ENCODE data around the gene ASMT.

The ASMT gene

GRCh38 chrX:1686642-1687041 is 71.8 kb downstream of the ASMT start:
- no peaks in the 10 kb centered on the region for H3K27me3 ChIP-seq (ENCODE audit: low read length)
- H3K36me3 ChIP-seq (ENCODE audit: low read length), result no peaks in the 10 kb centered on the region
- no peak overlapping the region for H3K4me3 ChIP-seq (ENCODE audit: insufficient read depth, low read length, poor library complexity, severe bottlenecking)
- H3K4me2 ChIP-seq (ENCODE audit: low read depth, low read length, poor library complexity, severe bottlenecking), result no peak overlapping the region
- H2AFZ ChIP-seq (ENCODE audit: low read depth, low read length, severe bottlenecking), result no peak overlapping the region
- no peaks in the 10 kb centered on the region for H3K9me2 ChIP-seq (replicated peaks; ENCODE audit: insufficient read depth, low read length)
- H3F3A ChIP-seq (ENCODE audit: insufficient read depth), result no peaks in the 10 kb centered on the region
- H4K20me1 ChIP-seq (ENCODE audit: low read depth, low read length), result no peaks in the 10 kb centered on the region
- no peak overlapping the region for H3K9ac ChIP-seq (ENCODE audit: low read length)
- no peaks in the 10 kb centered on the region for H3K79me2 ChIP-seq (ENCODE audit: insufficient read depth, low read length)
- no peak overlapping the region for H3K27ac ChIP-seq (ENCODE audit: low read depth, low read length)
- no peak for TF ChIP-seq EZH2phosphoT487 (conservative IDR thresholded peaks at IDR 0.05; ENCODE audit: low read length)
- TF ChIP-seq CTCF (IDR thresholded peaks at IDR 0.05; ENCODE audit: insufficient read depth, low read length, poor library complexity, severe bottlenecking), result no peak
- no peaks in the 10 kb centered on the region for H3K9me3 ChIP-seq (ENCODE audit: insufficient read depth, low read length)
